Measurements from ENCODE around the gene CUL5.

DNA sequence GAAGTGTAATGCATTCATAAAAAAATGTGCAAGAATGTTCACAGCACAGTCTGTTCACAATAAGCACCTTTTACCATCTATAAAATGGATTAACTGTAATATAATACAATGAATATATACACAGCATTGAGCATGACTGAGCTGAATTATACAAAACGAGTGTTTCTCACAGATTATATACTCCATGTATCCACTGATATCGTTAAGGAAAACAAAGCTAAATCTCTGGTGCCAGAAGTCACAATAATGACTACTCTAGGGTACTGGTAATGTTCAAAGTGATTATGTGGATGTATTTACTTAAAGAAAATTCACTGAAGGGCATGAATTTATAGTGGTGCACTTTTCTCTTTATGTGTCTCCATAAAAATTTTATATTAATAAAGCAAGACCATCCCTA lies 145.9 kb downstream of the CUL5 start:
- TF ChIP-seq CTCF (optimal IDR thresholded peaks at IDR 0.05 in 1 of 3, IDR thresholded peaks at IDR 0.05 in 1 of 3, conservative IDR thresholded peaks at IDR 0.05 in 1 of 3; ENCODE audit: extremely low read depth in 1 of 3, insufficient read depth in 2 of 3, low read length in 3 of 3) = no peak
- no peak for TF ChIP-seq EZH2 (IDR thresholded peaks at IDR 0.05; ENCODE audit: low read length)
